ENCODE data around the gene MYBBP1A. TPM values are rescaled to one million over a fixed set of nuclear protein-coding genes. Genes with fewer than 3 reads are reported as not detected.
"Not testable (repeated sequence)": the region's sequence is repeated elsewhere in the genome, so short reads cannot be mapped to it uniquely, and the experiment has no call there.

The MYBBP1A gene
- total RNA-seq, 4 donors from 2014 or later: 73.4 to 127 (median 83.8) TPM

- no peak overlapping the region for H3K4me3 ChIP-seq
- no peak for DNase-seq (ENCODE audit: low spot score in 2 of 2)
- no peaks in the 10 kb centered on the region for H3K4me1 ChIP-seq
- no peak for TF ChIP-seq CTCF (IDR thresholded peaks at IDR 0.05)
- H3K9me3 ChIP-seq: no peaks in the 10 kb centered on the region
- no peaks in the 10 kb centered on the region for H3K36me3 ChIP-seq
- no peak overlapping the region for H3K27ac ChIP-seq
- 88% methylated on average over 9 of the region's 11 CpGs for WGBS
- no peaks in the 10 kb centered on the region for H3K27me3 ChIP-seq
These were observed 37.2 kb upstream of the MYBBP1A start for GRCh38 chr17:4592240-4593005.

- Histone ChIP-seq H3K27ac (no peak overlapping the region), H3K4me3 (no peak overlapping the region)
- no peak for TF ChIP-seq POLR2A (IDR thresholded peaks at IDR 0.05)
- TF ChIP-seq CTCF (IDR thresholded peaks at IDR 0.05): no peak
- no peak for TF ChIP-seq POLR2AphosphoS5 (IDR thresholded peaks at IDR 0.05)
- TF ChIP-seq EP300 (IDR thresholded peaks at IDR 0.05): no peak
These were observed 36.3 kb upstream of the MYBBP1A start for GRCh38 chr17:4591529-4591928.

GRCh38 chr17:4590981-4591453 is 35.8 kb upstream of the MYBBP1A start:
- H3K9me3 ChIP-seq: no peaks in the 10 kb centered on the region
- no peaks in the 10 kb centered on the region for H3K4me1 ChIP-seq
- peak in 1 of 2 donors; percentile 52 for DNase-seq (ENCODE audit: low spot score in 2 of 2)
- H3K36me3 ChIP-seq: no peaks in the 10 kb centered on the region
- H3K27ac ChIP-seq: no peak overlapping the region
- H3K27me3 ChIP-seq: no peaks in the 10 kb centered on the region
- H3K4me3 ChIP-seq: no peak overlapping the region
- WGBS: no CpG with 5 or more reads among the region's 10 CpGs
- TF ChIP-seq CTCF (IDR thresholded peaks at IDR 0.05): no peak
- no peak for TF ChIP-seq POLR2AphosphoS5 (IDR thresholded peaks at IDR 0.05)
- no peak for TF ChIP-seq EP300 (IDR thresholded peaks at IDR 0.05)
- TF ChIP-seq POLR2A (IDR thresholded peaks at IDR 0.05): no peak

More at GRCh38 chr17:4591529-4591928, 36.3 kb upstream of the MYBBP1A start:
- DNase-seq (ENCODE audit: low spot score in 2 of 2): no peak
- Histone ChIP-seq H3K9me3 (no peaks in the 10 kb centered on the region), H3K27me3 (no peaks in the 10 kb centered on the region), H3K4me1 (no peaks in the 10 kb centered on the region), H3K36me3 (no peaks in the 10 kb centered on the region)
- 53% methylated on average over 7 of the region's 12 CpGs for WGBS

- not testable (repeated sequence) for H3K4me1 ChIP-seq
- 77% methylated on average over 10 of the region's 11 CpGs for WGBS
These were observed 34.9 kb upstream of the MYBBP1A start for GRCh38 chr17:4590042-4590441.

GRCh38 chr17:4588898-4589625 is 33.9 kb upstream of the MYBBP1A start:
- no peak for DNase-seq (ENCODE audit: low spot score in 2 of 2)
- TF ChIP-seq CTCF (IDR thresholded peaks at IDR 0.05): no peak
- TF ChIP-seq EP300 (IDR thresholded peaks at IDR 0.05): no peak
- TF ChIP-seq POLR2AphosphoS5 (IDR thresholded peaks at IDR 0.05): no peak
- TF ChIP-seq POLR2A (IDR thresholded peaks at IDR 0.05): no peak
- Histone ChIP-seq H3K36me3 (no peaks in the 10 kb centered on the region), H3K4me1 (peaks cover 10% of the 10 kb centered on the region), H3K9me3 (no peaks in the 10 kb centered on the region), H3K27me3 (peaks cover 19% of the 10 kb centered on the region), H3K27ac (peak overlapping the region; percentile 15), H3K4me3 (no peak overlapping the region)
- WGBS: 65% methylated on average over 22 of the region's 22 CpGs

More at GRCh38 chr17:4590042-4590441, 34.9 kb upstream of the MYBBP1A start:
- H3K4me3 ChIP-seq; H3K36me3 ChIP-seq; H3K27ac ChIP-seq; H3K27me3 ChIP-seq; H3K9me3 ChIP-seq; DNase-seq (ENCODE audit: low spot score in 2 of 2): not testable (repeated sequence)
